Ramos (cell line): ENCODE results near the gene RHD.
"Not testable (repeated sequence)": the region's sequence is repeated elsewhere in the genome, so short reads cannot be mapped to it uniquely, and the experiment has no call there.

Source experiments
- in situ Hi-C: fragments of 300-500 bp; cut with MboI; formaldehyde crosslinking; loops from one replicate; pipeline ENCODE4 v1.14.3; 2022; ENCODE audit warnings: low sequenced_read_pairs; ENCODE audit not compliant: unreplicated experiment

RHD gene

DNA sequence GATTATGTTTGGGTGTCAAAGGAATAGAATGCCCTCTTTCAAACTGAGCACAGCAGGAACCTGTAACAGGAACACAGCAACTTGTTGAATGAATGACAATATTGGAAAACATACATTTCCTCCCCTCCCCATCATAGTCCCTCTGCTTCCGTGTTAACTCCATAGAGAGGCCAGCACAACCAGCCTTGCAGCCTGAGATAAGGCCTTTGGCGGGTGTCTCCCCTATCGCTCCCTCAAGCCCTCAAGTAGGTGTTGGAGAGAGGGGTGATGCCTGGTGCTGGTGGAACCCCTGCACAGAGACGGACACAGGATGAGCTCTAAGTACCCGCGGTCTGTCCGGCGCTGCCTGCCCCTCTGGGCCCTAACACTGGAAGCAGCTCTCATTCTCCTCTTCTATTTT, at the start of gene RHD:
Gene RHD (plus strand): TSS at position 272 of the 400 bp plus-strand sequence. CDS start 39 bp downstream, at position 311.
- in situ Hi-C loops = not testable (repeated sequence)

GRCh38 chr1:25222606-25223005, 49.7 kb upstream of the RHD start:
- in situ Hi-C loops = no loop called here

- in situ Hi-C loops = no loop called here
Observed at GRCh38 chr1:25223471-25223870, 48.8 kb upstream of the RHD start.

- in situ Hi-C loops = no loop called here
Observed at GRCh38 chr1:25232027-25232865, 40.1 kb upstream of the RHD start, which contains the start of gene SYF2. Gene SYF2 (minus strand): TSS chr1:25232502. CDS start chr1:25232467, 35 bp downstream.

GRCh38 chr1:25232866-25233784, 39.2 kb upstream of the RHD start:
- in situ Hi-C loops = no loop called here

GRCh38 chr1:25235411-25235810, 36.9 kb upstream of the RHD start:
- in situ Hi-C loops = not testable (repeated sequence)

DNA sequence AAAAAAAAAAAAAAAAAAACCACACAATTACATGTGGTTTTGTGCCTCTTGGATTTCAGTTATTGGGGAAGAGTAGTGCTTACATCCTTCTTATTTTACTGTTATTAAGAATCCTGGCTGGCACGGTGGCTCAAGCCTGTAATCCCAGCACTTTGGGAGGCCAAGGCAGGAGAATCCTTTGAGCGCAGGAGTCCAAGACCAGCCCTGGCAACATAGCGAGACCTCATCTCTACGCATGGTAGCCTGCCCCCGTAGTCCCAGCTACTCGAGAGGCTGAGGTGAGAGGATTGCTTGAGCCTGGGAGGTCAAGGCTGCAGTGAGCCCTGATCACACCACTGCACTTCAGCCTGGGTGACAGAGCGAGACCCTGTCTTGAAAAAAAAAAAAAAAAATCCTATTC, 36.0 kb upstream of the RHD start:
- in situ Hi-C loops = not testable (repeated sequence)

GRCh38 chr1:25238046-25238445, 34.3 kb upstream of the RHD start:
- in situ Hi-C loops = no loop called here

DNA sequence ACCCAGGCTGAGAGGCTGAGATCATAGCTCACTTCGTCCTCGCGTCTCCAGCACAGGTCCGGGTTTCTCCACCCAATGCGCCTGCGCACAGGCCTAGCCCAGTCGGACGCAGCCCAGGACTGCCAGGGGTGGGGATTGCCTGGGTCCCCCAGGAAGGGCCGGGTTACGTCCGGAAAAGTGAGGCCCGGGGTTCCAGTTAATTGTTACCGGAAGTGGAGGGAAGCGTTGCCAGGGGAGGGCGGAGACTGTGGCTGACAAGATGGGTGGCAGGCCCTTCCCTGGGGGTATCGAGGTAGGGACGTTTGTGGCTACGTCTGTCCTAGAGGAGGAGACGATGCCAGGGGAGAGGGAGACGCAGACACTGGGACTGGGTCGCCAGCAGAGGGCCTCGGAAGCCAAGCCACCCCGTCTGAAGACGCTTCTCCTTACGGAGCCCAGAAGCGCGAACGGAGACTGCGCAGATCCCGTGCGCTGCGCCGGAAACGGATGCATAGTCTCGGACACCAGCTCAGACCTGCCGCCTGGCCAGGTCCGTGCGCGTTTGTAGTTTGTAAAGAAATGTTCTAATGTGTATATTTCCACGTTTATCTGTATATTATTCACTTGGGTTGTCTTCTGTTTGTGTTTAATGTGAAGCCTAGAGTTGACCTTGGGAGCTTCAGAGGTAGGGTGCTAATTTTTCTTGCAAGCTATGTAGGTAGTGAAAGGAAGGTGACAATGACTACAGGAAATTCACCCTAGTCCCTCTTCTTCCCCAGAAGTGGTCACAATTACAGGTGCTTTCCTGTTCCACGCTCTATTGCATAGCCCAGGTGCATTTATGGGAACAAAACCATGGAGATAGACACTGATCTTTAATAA, 32.4 kb upstream of the RHD start:
- in situ Hi-C loops = no loop called here

DNA sequence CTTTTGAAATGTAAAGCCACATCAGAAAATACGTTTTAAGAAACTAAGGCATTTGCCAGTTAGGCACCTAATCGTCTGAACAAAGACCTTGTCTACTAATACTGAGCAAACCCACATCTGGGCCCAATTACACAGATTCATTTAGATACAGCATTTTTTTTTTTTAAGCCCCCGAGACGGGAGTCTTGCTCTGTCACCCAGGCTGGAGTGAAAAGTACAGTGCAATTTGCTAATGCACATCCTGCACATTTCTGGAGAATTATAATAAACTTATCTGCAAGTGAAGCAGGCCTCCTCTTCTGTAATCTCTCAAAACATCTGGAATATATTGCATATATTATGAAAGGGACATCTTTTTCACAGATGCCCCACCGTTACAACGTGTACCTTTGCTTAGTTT, 28.4 kb upstream of the RHD start:
- in situ Hi-C loops = no loop called here

DNA sequence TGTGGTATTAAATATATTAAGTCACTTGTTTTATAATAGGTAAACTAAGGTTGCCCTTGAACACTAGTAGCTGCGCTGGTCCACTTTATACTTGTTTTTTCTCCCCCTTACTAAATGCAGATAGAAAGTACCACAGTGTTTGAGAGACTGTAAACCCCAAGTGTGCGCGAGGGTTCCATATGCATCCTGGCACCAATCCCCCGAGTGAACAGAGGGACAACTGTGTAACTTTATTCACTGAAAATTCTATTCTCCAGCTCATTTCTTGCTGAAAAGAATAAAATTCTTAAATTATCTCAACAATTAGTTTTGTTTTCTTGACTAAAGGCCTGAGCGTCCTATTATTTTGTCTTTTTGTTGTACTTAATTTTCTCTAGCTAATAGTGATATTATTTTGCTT, 26.9 kb upstream of the RHD start:
- in situ Hi-C loops = no loop called here

GRCh38 chr1:25245809-25246599, 26.3 kb upstream of the RHD start:
- in situ Hi-C loops = no loop called here

DNA sequence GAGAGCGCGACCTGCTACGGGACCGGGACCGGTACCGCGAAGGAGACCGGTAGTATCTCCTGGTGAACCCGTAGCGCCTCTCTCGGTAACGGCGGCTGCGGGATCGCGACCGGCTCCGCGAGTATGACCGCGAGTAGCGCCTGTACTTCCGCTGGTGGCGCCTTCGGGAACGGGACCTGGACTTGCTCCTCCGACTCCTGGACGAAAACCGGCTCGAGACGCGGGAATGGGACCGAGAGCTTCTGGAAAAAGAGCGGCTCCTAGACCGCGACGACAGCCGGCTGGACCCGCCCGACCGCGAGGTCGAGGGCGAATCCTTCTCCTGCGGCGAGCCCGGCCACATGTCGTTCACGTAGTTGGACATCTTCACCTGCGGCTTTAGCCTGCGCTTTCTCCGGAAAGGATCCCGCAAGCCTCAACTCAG, 25.7 kb upstream of the RHD start:
- in situ Hi-C loops = no loop called here

GRCh38 chr1:25247024-25247828, 25.1 kb upstream of the RHD start, which contains the start of gene RSRP1:
Gene RSRP1 (minus strand): TSS chr1:25247454. CDS start chr1:25246963, 491 bp downstream.
- in situ Hi-C loops = no loop called here

GRCh38 chr1:25247829-25248754, 24.2 kb upstream of the RHD start:
- in situ Hi-C loops = no loop called here

DNA sequence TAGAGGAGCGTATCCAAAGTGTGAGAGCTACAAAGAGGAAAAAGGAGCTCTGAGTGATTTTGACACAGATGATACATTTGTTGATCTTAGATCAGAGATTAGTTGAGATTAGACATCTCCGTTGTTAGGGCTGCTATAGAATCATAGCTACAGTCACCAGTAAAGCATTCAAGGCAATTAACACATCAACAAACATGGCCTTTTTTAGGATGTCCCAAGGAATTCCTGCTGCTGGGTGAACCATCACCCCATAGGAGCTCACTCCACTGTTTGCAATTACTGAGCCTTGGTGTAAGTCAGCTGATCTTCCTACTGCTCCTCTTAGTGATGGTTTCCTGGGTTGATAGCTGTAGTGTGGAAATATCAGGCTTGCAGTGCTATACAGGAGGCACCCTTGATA, 18.4 kb upstream of the RHD start:
- in situ Hi-C loops = no loop called here
